B cell (primary cell): ENCODE measurements around the gene NR6A1.

Experiments
- CTCF ChIP-seq: fragments of 200-600 bp; IDR thresholded peaks from one replicate; pipeline ENCODE4 v1.8.0; 2022; ENCODE audit warnings: antibody characterized with exemption, mild to moderate bottlenecking
- EZH2 ChIP-seq: IDR thresholded peaks from 2 replicates; pipeline ENCODE4 v1.6.1; 2012; ENCODE audit warnings: borderline replicate concordance, low read depth, mild to moderate bottlenecking, moderate library complexity, low read length; ENCODE audit not compliant: insufficient read depth, poor library complexity, severe bottlenecking

GRCh38 chr9:124761710-124762109 is 9.4 kb downstream of the NR6A1 start:
- no peak for TF ChIP-seq CTCF
- TF ChIP-seq EZH2, result no peak
